MCF 10A (cell line): ENCODE results near the gene AGBL1. TPM values are rescaled to one million over a fixed set of nuclear protein-coding genes. Genes with fewer than 3 reads are reported as not detected.

Source experiments
- BruUV-seq: library from RNA; stranded (reverse); fragments of 400-500 nt; replicated peaks from 2 replicates; lab custom pipeline; 2021; lab: Mats Ljungman, UMichigan
- CTCF ChIA-PET: fragments of 300-600 bp; sonication (Branson Sonifier 250); formaldehyde crosslinking; extraction: SDS; loops from one replicate; lab custom pipeline; 2021; ENCODE audit warnings: antibody characterized with exemption, inconsistent platforms; lab: Yijun Ruan, JAX
- POLR2A ChIA-PET: fragments of 300-600, 350-650 bp; sonication (Branson Sonifier 250); formaldehyde crosslinking; extraction: SDS; loops from one replicate; lab custom pipeline; 2020; ENCODE audit warnings: antibody characterized with exemption, inconsistent platforms; lab: Yijun Ruan, JAX
- DNase-seq: peaks from one replicate; pipeline ENCODE4 v3.0.0-alpha.2; 2018; ENCODE audit not compliant: unreplicated experiment
- H3K27ac Mint-ChIP-seq: one replicate; pipeline ENCODE4 v1.8.0; 2022; ENCODE audit warnings: mild to moderate bottlenecking, low read depth, mixed read lengths; ENCODE audit not compliant: unreplicated experiment
- H3K27me3 Mint-ChIP-seq: one replicate; pipeline ENCODE4 v1.8.0; 2022; ENCODE audit warnings: mixed read lengths; ENCODE audit not compliant: insufficient read depth, unreplicated experiment
- H3K36me3 Mint-ChIP-seq: one replicate; pipeline ENCODE4 v1.8.0; 2022; ENCODE audit warnings: mild to moderate bottlenecking, moderate library complexity, mixed read lengths; ENCODE audit not compliant: insufficient read depth, unreplicated experiment
- H3K4me1 Mint-ChIP-seq: one replicate; pipeline ENCODE4 v1.8.0; 2022; ENCODE audit warnings: mixed read lengths; ENCODE audit not compliant: insufficient read depth, unreplicated experiment
- H3K4me3 Mint-ChIP-seq: one replicate; pipeline ENCODE4 v1.8.0; 2022; ENCODE audit warnings: mild to moderate bottlenecking, moderate library complexity, mixed read lengths; ENCODE audit not compliant: unreplicated experiment
- H3K9me3 Mint-ChIP-seq: one replicate; pipeline ENCODE4 v1.8.0; 2022; ENCODE audit warnings: mixed read lengths; ENCODE audit not compliant: unreplicated experiment
- CTCF ChIP-seq: fragments of 200-600 bp; IDR thresholded peaks from one replicate; pipeline ENCODE4 v1.8.0; 2022; ENCODE audit warnings: antibody characterized with exemption, mild to moderate bottlenecking; ENCODE audit not compliant: unreplicated experiment
- intact Hi-C: fragments of 100-400 bp; cut with micrococcal nuclease; formaldehyde crosslinking; loops from 2 replicates; pipeline ENCODE4 v1.14.1; 2022
- total RNA-seq: library from RNA; stranded (reverse); gene quantifications from 2 replicates; pipeline ENCODE4 v1.2.3, GENCODE V29; 2022

The AGBL1 gene
- total RNA-seq, 1 experiment from 2014 or later, result not detected

GRCh38 chr15:86284635-86285034 lies 205.0 kb downstream of the AGBL1 start:
- ChIA-PET POLR2A (no interaction called here), CTCF (no interaction called here)
- H3K4me3 Mint-ChIP-seq, result no peak overlapping the region
- H3K27me3 Mint-ChIP-seq, result no peaks in the 10 kb centered on the region
- peaks cover 8% of the 10 kb centered on the region for H3K9me3 Mint-ChIP-seq
- no peak overlapping the region for H3K27ac Mint-ChIP-seq
- no peak for DNase-seq
- BruUV-seq, result no TSS peak
- H3K36me3 Mint-ChIP-seq, result no peaks in the 10 kb centered on the region
- no peaks in the 10 kb centered on the region for H3K4me1 Mint-ChIP-seq
- TF ChIP-seq CTCF, result no peak
- intact Hi-C loops, result no loop called here

- no peaks in the 10 kb centered on the region for H3K36me3 Mint-ChIP-seq
- no peak overlapping the region for H3K27ac Mint-ChIP-seq
- peaks cover 6% of the 10 kb centered on the region for H3K4me1 Mint-ChIP-seq
- DNase-seq, result no peak
- no peaks in the 10 kb centered on the region for H3K9me3 Mint-ChIP-seq
- H3K4me3 Mint-ChIP-seq, result no peak overlapping the region
- ChIA-PET POLR2A (no interaction called here), CTCF (interaction anchor here (0.6 kb wide), 1 partner anchor 9 kb away, joined by 3 read pairs; no protein-coding TSS in a partner anchor)
- intact Hi-C loops, result no loop called here
- H3K27me3 Mint-ChIP-seq, result no peaks in the 10 kb centered on the region
- no TSS peak for BruUV-seq
- TF ChIP-seq CTCF, result no peak
Measured at GRCh38 chr15:86295511-86295910, 215.8 kb downstream of the AGBL1 start.

GRCh38 chr15:86296769-86297168 lies 217.1 kb downstream of the AGBL1 start:
- no peaks in the 10 kb centered on the region for H3K36me3 Mint-ChIP-seq
- H3K9me3 Mint-ChIP-seq, result no peaks in the 10 kb centered on the region
- no peaks in the 10 kb centered on the region for H3K27me3 Mint-ChIP-seq

More at GRCh38 chr15:86296769-86297168, 217.1 kb downstream of the AGBL1 start:
- no peak for DNase-seq
- CTCF ChIA-PET, result interaction anchor here (0.6 to 1.4 kb wide), 4 partner anchors 9 to 460 kb away, joined by 3 to 6 read pairs (median 3); no protein-coding TSS in a partner anchor
- POLR2A ChIA-PET, result no interaction called here
- H3K27ac Mint-ChIP-seq, result no peak overlapping the region
- no TSS peak for BruUV-seq
- TF ChIP-seq CTCF, result no peak
- H3K4me1 Mint-ChIP-seq, result peaks cover 6% of the 10 kb centered on the region
- intact Hi-C loops, result no loop called here
- no peak overlapping the region for H3K4me3 Mint-ChIP-seq
